Measurements from ENCODE around the gene CSRNP3.

The CSRNP3 gene

GRCh38 chr2:165594231-165594934 lies 124.9 kb downstream of the CSRNP3 start:
- DNase-seq: no peak

- DNase-seq: no peak
Measured at GRCh38 chr2:165594935-165595255, 125.4 kb downstream of the CSRNP3 start.

- DNase-seq: no peak
Measured at GRCh38 chr2:165596788-165597187, 127.3 kb downstream of the CSRNP3 start.

GRCh38 chr2:165601065-165601830 lies 131.8 kb downstream of the CSRNP3 start:
- DNase-seq: no peak

- no peak for DNase-seq
Measured at GRCh38 chr2:165601928-165602521, 132.5 kb downstream of the CSRNP3 start.

GRCh38 chr2:165609672-165610071 lies 140.2 kb downstream of the CSRNP3 start:
- no peak for DNase-seq

GRCh38 chr2:165610591-165611029 lies 141.1 kb downstream of the CSRNP3 start:
- no peak for DNase-seq

GRCh38 chr2:165617741-165618481 lies 148.4 kb downstream of the CSRNP3 start:
- no peak for DNase-seq

GRCh38 chr2:165618806-165619205 lies 149.3 kb downstream of the CSRNP3 start:
- DNase-seq: no peak

- DNase-seq: no peak
Measured at GRCh38 chr2:165621086-165621560, 151.6 kb downstream of the CSRNP3 start.

- DNase-seq: no peak
Measured at GRCh38 chr2:165623161-165623560, 153.7 kb downstream of the CSRNP3 start.

GRCh38 chr2:165623783-165624469 lies 154.4 kb downstream of the CSRNP3 start:
- DNase-seq: no peak

GRCh38 chr2:165624470-165624800 lies 154.9 kb downstream of the CSRNP3 start:
- no peak for DNase-seq

- DNase-seq: no peak
Measured at GRCh38 chr2:165627470-165627869, 158.0 kb downstream of the CSRNP3 start.

- no peak for DNase-seq
Measured at GRCh38 chr2:165629776-165630175, 160.3 kb downstream of the CSRNP3 start.

GRCh38 chr2:165630236-165630635 lies 160.7 kb downstream of the CSRNP3 start:
- DNase-seq: no peak

- DNase-seq: no peak
Measured at GRCh38 chr2:165631089-165631488, 161.6 kb downstream of the CSRNP3 start.

GRCh38 chr2:165632594-165632993 lies 163.1 kb downstream of the CSRNP3 start:
- no peak for DNase-seq

- DNase-seq: no peak
Measured at GRCh38 chr2:165633431-165633830, 163.9 kb downstream of the CSRNP3 start.

- no peak for DNase-seq
Measured at GRCh38 chr2:165634282-165634681, 164.8 kb downstream of the CSRNP3 start.

GRCh38 chr2:165634855-165635254 lies 165.4 kb downstream of the CSRNP3 start:
- no peak for DNase-seq

- no peak for DNase-seq
Measured at GRCh38 chr2:165635532-165635931, 166.0 kb downstream of the CSRNP3 start.

- DNase-seq: no peak
Measured at GRCh38 chr2:165636959-165637358, 167.5 kb downstream of the CSRNP3 start.

Measured in T-helper 2 cell (primary cell).